Right ventricle myocardium superior (tissue), 1 donor: ENCODE data around the gene NRGN. TPM values are rescaled to one million over a fixed set of nuclear protein-coding genes. Genes with fewer than 3 reads are reported as not detected.

Experiments used
- ATAC-seq: fragments of 200-7000 bp; cut with Tn5 transposase; one replicate; pipeline ENCODE4 v1.9.1; 2020; ENCODE audit warnings: mild to moderate bottlenecking; ENCODE audit not compliant: poor library complexity
- DNase-seq: peaks from one replicate; pipeline ENCODE4 v3.0.0-alpha.2; 2020
- intact Hi-C: fragments of 100-400 bp; cut with DNase I; formaldehyde crosslinking; loops from one replicate; pipeline ENCODE4 v1.11.2; 2022
- long read RNA-seq: library from polyadenylated mRNA; unstranded; transcript quantifications from one replicate; pipeline ENCODE4 v2.0.0, GENCODE V29; 2021
- total RNA-seq: library from RNA; stranded (reverse); fragmentation: NEBNext Ultra II Directional; extraction: Animal tissue kit (Norgen Biotek cat#: 25700); gene quantifications from one replicate; pipeline ENCODE4 v1.2.1, GENCODE V29; 2021
- donor health status: DM: no; HTN: yes; CAD: no; lungs with severe emphysema.

Gene NRGN
- 3.6 TPM for total RNA-seq
- long read RNA-seq, partial matches to known transcripts: 0 of 2 reads
- long read RNA-seq, other reads (novel, unspliced or antisense): 2 of 2 reads

DNA sequence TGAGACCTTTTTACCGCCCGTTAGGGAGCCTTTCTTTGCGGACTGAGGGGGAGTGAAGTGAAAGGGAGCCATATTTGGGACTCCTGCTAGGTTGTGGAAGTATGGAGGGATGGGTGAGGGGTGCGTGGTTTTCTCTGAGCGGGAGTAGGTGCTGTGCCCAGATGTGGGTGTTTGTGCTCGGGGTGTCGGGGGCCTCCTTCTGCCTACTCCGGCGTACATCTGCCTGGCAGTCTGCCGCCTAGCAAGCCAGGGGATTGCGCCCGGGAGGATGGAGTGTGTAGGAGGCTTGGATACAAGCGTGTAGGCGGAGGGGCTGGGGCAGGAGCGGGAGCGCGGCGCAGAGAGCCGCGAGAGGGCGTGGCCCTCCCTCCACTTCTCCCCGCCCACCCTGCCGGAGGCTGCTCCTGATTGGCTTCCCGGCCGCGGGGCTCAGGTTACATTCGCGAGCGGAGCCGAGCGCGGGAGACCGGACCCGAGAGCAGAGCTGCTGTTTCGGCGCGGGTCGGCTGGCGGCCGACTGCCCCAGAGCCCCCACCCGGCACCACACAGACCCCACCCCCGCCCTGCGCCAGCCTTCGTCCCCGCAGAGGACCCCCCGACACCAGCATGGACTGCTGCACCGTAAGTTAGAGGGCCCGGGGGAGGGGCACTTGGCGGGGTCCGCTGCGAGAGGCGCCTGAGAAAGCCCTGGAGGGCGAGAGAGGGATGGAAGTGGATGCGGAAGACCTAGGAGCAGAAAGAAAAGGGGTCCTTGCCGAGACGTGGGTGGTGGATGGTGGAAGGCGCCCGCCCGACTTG lies at the start of gene NRGN:
TSS of gene NRGN (plus strand) at position 464 of the 798 bp plus-strand sequence. CDS start at position 607, 143 bp downstream.
- DNase-seq (peak; percentile 95), ATAC-seq (peak; percentile 99)
- intact Hi-C loops: no loop called here

DNA sequence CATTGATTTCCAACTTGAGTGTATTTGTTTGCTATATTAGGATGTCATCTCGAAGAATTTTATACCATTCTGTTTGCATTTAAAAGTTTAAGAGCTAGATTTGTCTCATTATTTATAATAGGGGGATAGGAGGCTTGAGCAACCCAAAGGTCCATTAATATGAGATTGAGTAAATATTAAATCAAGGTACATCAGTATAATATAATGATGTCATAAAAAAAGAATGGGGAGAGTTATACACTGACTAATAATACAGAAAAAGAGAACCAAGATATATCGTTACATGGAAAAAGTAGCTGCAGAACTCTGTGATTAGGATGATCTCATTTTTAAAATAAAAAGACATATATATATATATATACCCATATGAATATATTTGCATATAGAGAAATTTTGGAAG lies 46.6 kb upstream of the NRGN start:
- DNase-seq (no peak), ATAC-seq (no peak)
- intact Hi-C loops: no loop called here

DNA sequence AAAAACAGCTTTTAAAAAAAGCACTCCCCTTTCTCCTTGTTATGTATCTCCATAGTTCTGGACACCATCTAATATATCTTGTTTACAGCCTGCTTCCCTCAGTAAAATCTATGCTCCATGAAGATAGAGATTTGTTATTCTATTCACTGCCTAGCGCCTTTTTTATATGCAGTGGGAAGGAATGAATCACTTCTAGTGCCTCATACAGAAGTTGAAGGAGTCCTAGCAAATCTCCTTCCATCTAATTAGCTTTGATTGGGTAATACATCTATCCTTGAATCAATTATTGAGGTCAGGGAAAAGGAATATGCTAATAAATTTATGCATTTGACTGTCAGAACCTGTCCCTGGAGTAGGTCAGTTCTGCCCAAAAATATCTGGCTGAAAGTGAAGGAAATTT lies 40.2 kb upstream of the NRGN start:
- intact Hi-C loops: no loop called here
- DNase-seq (no peak), ATAC-seq (no peak)

DNA sequence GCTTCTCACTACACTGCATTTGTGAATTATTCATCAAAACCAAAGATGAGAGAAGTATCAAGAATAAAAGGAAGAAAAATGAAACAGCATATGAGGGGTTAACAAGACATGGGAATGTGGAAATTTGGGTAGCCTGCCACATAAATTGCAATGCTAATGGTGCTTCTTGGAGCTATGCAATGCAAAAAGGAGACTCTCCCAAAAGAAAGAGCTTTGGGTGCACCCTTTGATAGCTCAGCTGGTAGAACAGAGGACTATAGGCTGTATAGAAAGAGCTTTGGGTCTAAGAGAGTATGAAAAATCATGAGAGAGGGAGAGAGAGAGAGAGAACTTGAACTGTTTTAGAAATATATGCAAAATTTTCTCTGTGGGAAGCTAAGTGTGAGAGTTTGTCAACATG lies 39.7 kb upstream of the NRGN start:
- intact Hi-C loops: no loop called here
- ATAC-seq (no peak), DNase-seq (no peak)

DNA sequence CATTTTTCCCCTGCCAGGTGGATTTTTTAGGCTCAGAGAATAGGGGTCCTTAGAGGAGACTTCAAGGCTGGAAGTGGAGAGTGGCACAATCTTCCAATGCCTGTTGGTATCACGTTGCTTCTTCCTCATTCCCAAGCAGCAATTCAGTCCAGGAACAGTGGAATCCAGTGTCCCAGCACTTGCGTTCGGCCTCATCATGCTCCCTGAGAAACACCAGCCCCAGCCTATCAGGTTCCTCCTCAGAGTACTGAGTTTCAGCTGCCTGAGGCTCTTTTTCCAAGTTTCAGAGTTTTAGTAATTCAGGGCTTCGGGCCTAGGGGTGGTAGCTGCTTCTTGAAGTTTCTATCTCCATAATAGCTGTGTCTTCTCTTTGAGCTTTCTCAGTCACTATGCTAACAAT lies 31.9 kb upstream of the NRGN start:
- DNase-seq (no peak), ATAC-seq (no peak)
- intact Hi-C loops: no loop called here

DNA sequence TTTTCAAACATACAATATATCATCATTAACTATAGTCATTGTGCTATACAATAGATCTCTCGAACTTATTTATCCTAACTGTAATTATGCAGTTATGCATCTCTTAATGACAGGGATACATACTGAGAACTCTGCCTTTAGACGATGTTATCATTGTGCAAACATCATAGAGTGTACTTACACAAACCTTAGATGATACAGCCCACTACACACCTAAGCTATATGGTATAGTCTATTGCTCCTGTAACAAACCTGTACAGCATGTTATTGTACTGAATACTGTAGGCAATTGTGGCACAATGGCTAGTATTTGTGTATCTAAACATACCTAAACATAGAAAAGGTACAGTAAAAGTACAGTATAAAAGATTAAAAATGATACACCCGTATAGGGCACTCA lies 27.4 kb upstream of the NRGN start:
- intact Hi-C loops: no loop called here
- DNase-seq (no peak), ATAC-seq (no peak)

DNA sequence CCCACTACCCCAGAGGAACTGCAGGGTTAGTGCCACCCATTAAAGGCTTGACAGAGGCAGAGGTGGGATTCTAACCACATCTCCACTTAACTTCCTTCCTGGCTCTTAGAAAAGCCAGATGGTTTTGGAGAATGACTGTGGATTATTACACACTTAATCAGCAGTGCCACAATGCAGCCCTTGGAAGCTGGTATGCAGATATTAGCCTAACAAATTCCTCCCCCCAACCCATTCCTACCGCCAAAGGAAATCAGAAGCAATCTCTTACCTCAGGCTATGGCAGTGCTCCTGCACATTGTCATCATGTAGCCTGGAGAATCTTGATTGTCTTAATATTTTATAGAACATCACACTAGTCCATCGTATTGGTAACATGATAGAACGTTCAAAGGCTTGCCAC lies 23.2 kb upstream of the NRGN start:
- DNase-seq (no peak), ATAC-seq (no peak)
- intact Hi-C loops: no loop called here

DNA sequence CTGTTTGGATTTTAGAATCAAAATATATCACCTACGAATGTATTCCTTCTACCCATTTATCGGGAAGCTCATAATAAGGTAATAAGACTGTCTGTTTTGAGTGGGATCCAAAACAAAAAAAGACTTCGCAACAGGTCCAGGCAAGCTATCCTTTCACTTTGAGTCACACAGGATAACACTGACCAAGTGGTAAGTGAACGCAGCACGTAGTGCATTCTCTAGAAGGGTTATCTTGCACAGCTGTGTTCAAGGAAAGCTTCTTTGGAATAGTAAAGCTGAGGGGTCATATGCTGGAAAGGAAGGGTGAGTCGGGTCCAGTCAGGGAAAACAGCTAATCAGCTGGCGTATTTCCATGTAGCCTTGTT lies 22.3 kb upstream of the NRGN start:
- ATAC-seq: peak; percentile 59
- no peak for DNase-seq
- intact Hi-C loops: no loop called here

DNA sequence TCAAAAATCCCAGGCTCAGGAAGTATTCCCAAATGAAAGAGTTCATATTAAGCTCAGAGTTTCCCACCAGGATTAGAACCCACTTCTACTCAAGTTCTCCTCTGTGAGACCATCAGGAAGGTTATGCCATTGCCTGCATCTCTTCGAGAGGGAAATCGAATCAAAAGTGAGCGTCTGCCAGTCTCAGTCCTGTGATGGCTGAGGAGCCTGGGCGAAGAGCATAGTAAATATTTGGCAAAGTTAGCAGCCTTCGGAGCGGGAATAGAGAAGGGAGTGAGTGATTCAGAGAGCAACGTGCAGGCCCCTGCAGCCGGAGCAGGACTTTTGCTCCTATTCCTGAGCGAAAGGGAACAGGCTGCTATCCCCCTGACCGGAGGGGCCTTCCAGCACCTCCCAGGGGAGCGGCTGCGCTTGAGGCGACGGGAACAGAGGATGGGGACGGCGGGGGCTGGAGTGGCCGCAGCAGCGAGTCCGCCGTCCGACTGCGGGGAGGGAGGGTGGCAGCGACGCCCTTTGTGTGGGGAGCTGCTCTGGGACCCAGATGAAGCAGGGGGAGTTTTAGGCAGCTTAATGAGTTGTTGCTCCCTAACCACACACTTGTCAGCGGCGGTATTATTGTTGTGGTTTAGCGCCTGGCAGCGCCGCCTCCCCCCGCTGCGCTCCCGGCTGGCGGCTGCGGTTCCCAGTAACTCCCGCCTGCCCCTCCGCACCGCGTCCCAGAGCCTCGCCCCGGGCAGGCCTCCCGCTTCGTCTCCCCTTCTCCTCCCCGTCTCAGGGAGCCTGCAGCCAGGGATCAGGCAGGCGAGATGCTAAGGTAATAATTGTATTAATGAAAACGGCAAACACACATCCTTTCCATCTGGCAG lies 21.7 kb upstream of the NRGN start:
- intact Hi-C loops: no loop called here
- DNase-seq (peak; percentile 62), ATAC-seq (peak; percentile 73)

DNA sequence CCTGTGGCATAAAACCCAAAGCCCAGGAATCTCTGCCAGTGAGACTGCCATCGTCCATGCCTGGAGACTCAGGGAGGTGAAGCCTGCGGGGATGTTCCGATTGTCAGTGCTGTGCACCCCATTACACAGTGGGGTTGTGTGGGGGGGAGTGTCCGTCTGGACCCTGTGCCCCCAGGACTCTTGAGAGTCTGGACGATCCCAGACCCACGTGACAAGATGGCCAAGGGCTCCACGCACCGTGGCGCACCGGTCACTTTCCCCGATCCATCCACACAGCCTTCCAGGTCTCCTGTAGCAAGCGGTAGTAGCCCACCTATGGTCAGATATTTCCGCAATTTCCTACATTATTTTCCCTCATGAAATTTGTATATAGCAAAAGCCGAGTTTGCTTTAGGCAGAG lies 20.9 kb upstream of the NRGN start:
- ATAC-seq (no peak), DNase-seq (no peak)
- intact Hi-C loops: no loop called here

DNA sequence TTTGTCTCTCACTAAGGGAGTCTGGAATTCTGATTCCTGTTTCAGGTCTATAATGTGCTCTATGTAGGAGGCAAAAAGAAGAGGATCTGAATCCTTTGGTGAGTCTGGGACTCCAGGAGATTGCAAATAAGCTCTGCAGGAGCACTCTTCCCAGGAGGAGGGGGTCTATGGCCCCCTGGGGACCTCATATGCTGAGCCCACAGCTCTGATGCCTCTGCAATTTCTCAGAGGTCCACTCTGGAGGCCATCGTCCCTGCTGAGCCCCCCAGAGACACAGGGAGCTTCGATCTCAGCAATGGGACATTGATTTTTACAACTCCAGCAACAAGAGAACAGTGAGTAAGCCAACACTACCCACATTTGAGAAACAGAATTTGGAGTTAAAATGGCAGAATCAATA lies 20.2 kb upstream of the NRGN start:
- no peak for DNase-seq
- intact Hi-C loops: no loop called here
- ATAC-seq: no peak

DNA sequence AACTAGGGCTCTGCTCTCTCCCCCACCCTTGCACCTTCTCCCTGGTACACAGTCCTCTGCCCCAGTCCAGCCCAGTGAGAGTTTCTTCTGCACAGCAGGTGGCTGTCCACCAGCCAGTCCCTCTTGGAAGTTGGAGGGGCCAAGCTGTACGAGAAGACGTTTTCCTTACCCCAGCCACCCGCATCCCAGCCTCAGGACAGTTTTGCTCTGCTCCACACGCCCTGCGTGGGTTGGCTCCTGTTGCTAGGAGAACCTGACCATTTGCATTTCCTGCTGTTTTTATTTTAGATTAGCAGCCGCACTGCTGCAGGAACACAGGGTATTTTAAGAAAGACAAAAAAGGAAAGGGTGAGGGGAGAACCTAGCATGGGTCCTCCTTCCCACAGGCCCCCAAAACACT lies 17.6 kb upstream of the NRGN start:
- ATAC-seq: no peak
- DNase-seq: no peak
- intact Hi-C loops: no loop called here

DNA sequence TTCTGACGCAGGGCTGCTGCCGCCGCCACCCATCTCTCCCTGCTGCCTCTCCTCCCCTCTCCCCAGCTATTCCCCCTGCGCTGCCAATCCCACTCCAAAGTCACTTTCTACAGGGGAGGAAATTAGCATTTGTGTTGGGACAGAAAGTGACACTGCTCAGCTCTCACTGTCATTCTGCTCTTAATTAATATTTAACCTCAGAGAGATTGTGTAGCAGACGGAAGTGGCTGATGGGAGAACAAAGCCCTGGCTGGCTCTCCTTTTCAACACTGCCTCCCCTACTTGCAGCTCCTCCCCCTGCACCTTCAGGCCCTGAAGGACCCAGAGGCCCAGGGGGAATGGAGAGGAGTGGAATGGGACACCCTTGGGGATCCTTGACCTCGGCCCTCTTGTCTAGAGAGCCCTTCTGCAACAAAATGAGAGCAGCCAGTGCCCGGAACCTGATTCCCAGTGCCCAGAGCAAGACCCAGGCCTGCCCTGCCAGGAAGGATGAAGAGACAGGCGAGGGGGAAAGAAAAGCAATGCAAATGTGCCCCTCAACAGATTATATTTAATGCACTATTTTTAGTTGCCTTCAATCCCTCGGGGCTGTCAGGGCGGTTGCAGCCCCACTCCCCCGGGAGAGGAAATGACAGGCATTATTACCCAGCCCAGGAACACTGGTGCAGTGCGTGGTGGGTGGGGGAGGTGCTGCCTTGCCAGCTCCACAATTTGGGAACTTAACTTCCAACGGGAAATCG lies 14.6 kb upstream of the NRGN start:
- ATAC-seq: peak; percentile 64
- intact Hi-C loops: no loop called here

DNA sequence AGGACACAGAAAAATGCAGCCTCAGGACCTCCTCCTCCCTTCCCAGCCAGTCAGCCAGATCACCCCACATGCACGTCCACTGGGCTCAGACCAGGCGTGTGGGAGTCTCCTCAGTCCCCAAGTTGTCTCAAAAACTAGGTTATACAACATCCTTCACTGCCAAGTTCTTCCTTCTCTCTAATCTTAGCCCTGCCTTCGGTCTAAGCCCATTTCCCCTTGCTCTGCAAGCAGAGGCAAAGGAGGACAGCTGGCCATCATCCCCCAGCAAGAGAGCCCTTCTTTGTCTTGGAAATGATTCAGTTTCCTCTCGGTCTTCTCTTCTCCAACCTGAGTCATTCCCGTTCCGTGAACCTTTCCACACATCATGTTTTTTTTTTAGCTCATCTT lies 14.0 kb upstream of the NRGN start:
- intact Hi-C loops: no loop called here
- peak; percentile 41 for ATAC-seq

More for the DNA sequence above, 14.6 kb upstream of the NRGN start:
- DNase-seq: no peak

DNA sequence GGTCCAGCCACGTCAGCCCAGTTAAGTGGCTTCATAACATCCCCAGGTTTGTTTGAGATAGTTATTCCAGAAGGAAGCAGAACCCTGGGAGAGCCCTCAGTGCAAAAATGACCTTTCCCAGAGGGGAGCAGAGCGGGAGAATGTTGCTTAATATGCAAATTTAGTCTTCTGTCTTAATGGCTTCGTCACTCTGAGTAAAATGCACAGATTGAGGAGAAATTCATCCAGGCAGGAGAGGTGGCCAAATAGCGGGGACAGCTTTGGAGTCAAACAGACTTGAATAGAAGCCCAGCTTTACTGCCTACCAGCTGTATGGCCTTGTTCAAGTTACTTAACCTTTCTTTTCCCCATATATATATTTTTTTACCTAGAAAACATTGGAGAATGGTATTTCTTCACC lies 12.3 kb upstream of the NRGN start:
- DNase-seq (no peak), ATAC-seq (no peak)
- intact Hi-C loops: no loop called here

More for the DNA sequence above, 14.0 kb upstream of the NRGN start:
- no peak for DNase-seq

DNA sequence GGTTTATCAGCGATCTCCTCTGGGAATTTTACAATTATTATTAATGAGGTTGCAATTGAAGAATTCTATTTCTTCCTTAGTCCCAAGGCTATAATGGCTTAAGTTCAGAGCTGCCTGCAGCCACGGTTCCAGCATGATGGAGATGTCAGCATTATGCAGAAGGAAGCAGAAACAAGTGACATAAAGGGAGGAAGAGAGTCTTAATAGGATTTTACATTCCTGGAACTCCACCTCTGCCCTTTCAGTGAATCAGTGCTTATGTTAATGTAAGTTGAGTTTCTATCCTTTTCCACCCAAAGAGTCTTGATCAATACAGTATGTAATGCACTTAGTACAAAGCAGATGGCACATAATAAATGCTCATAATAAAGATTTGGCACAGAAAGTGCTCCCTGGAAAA lies 11.6 kb upstream of the NRGN start:
- no peak for DNase-seq
- no peak for ATAC-seq

DNA sequence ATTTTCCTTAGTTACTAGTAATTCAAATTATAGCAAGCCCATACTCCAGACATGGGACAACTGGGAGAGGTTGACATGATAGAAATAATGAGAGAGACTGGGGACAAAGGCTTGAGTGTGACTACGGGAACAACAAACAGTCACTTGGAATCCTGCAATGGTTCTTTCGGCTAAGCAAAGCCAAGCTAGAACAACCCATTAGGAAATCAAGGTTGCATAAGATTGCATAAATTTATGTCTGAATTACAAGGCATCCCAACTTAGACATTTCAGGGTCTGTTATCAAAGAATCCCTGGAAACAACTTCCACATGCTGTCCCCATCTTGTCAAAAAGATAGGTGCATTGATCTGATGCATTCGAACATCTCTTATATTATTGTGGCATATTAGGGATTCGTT lies 10.2 kb upstream of the NRGN start:
- no peak for DNase-seq
- ATAC-seq: no peak
- intact Hi-C loops: no loop called here

More for the DNA sequence above, 11.6 kb upstream of the NRGN start:
- intact Hi-C loops: no loop called here

DNA sequence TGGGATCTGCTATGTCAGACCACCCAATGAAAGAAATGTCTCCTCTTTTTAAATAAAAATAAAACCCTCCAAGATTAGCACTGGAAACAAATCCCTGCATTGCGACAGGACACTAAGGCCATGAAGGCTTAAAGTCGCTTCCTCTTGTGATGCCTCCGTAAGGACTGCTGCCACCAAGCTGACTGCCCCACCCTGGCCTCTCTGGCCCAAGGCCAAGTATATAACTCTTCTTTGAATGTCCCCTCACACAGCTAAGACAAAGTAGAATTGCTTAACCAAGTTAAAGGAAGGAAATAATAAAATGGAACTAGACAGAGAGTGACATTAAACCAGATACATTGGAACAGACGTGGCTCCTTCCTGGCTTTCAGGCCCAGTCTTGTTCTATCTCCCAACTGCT lies 7.5 kb upstream of the NRGN start:
- peak; percentile 69 for ATAC-seq
- DNase-seq: peak; percentile 63

DNA sequence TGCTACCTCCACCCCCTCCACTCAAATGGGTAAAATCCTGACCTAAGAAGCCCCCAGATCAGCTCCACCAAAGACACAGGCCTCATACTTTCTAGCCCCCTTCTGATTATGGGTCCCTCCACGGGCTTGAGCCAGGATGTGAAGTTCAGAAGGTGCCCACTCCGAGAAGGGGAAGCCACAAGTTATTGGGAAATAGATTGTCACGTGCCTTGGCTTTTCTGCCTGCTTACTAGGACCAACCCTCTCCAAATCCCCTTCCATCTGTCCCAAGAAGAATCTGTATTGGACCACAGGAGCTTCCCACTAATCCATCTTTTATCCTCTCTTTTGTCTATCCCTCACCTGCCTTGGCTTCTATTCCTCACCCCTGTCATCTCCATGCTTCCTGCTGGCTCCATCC lies 3.0 kb upstream of the NRGN start:
- ATAC-seq (no peak), DNase-seq (no peak)
- intact Hi-C loops: no loop called here

More for the DNA sequence above, 7.5 kb upstream of the NRGN start:
- intact Hi-C loops: no loop called here
